GM06990 (cell line): ENCODE measurements around the gene ASTL.

Experiments used
- DNase-seq: peaks from one replicate; pipeline ENCODE4 v3.0.0-alpha.2; 2011; ENCODE audit not compliant: insufficient read length; ENCODE audit errors: extremely low read depth
- H3K27me3 ChIP-seq: replicated peaks from 2 replicates; pipeline ENCODE4 v1.6.0; 2011; ENCODE audit warnings: low read length; ENCODE audit not compliant: control insufficient read depth, insufficient read depth
- H3K36me3 ChIP-seq: 2 replicates; pipeline ENCODE4 v1.5.1; 2011; ENCODE audit warnings: low read length; ENCODE audit not compliant: control insufficient read depth, insufficient read depth
- H3K4me3 ChIP-seq: replicated peaks from 2 replicates; pipeline ENCODE4 v1.5.1; 2011; ENCODE audit warnings: low read depth, mild to moderate bottlenecking, control low read depth, low read length
- TF ChIP-seq, protein P1 (sequence below): IDR thresholded peaks from 2 replicates; pipeline ENCODE4 v1.5.1; 2011; ENCODE audit warnings: low read length, control low read depth, mild to moderate bottlenecking, inconsistent platforms; ENCODE audit not compliant: insufficient read depth, poor library complexity, severe bottlenecking

The ASTL gene

GRCh38 chr2:96153991-96154431, 15.7 kb upstream of the ASTL start:
- no peak for DNase-seq
- Histone ChIP-seq H3K27me3 (no peaks in the 10 kb centered on the region), H3K4me3 (no peak overlapping the region), H3K36me3 (no peaks in the 10 kb centered on the region)
- TF ChIP-seq, protein P1, sequence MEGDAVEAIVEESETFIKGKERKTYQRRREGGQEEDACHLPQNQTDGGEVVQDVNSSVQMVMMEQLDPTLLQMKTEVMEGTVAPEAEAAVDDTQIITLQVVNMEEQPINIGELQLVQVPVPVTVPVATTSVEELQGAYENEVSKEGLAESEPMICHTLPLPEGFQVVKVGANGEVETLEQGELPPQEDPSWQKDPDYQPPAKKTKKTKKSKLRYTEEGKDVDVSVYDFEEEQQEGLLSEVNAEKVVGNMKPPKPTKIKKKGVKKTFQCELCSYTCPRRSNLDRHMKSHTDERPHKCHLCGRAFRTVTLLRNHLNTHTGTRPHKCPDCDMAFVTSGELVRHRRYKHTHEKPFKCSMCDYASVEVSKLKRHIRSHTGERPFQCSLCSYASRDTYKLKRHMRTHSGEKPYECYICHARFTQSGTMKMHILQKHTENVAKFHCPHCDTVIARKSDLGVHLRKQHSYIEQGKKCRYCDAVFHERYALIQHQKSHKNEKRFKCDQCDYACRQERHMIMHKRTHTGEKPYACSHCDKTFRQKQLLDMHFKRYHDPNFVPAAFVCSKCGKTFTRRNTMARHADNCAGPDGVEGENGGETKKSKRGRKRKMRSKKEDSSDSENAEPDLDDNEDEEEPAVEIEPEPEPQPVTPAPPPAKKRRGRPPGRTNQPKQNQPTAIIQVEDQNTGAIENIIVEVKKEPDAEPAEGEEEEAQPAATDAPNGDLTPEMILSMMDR: peak; percentile 10

DNA sequence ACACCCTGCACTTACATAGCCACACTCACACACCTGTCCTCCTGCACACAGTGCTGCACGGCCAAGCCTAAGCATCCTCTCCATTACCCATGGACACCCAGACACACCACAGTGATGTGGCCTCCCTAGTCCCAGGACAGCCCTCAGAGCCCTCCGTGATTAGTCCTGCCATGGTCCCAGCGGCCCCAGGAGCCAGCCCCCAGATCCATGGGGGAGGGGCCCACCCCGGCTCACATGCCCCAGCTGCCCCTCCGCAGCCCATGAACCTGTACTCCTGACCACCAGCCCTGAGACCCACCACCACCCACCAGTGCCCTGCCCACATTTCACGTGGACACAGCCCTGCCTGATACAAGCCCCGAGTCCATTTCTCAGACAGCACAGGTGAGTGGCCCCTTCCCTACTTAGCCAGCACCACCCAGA, 15.0 kb upstream of the ASTL start:
- H3K36me3 ChIP-seq: no peaks in the 10 kb centered on the region
- TF ChIP-seq, protein P1: no peak
- H3K27me3 ChIP-seq: no peaks in the 10 kb centered on the region
- DNase-seq: no peak
- H3K4me3 ChIP-seq: no peak overlapping the region

DNA sequence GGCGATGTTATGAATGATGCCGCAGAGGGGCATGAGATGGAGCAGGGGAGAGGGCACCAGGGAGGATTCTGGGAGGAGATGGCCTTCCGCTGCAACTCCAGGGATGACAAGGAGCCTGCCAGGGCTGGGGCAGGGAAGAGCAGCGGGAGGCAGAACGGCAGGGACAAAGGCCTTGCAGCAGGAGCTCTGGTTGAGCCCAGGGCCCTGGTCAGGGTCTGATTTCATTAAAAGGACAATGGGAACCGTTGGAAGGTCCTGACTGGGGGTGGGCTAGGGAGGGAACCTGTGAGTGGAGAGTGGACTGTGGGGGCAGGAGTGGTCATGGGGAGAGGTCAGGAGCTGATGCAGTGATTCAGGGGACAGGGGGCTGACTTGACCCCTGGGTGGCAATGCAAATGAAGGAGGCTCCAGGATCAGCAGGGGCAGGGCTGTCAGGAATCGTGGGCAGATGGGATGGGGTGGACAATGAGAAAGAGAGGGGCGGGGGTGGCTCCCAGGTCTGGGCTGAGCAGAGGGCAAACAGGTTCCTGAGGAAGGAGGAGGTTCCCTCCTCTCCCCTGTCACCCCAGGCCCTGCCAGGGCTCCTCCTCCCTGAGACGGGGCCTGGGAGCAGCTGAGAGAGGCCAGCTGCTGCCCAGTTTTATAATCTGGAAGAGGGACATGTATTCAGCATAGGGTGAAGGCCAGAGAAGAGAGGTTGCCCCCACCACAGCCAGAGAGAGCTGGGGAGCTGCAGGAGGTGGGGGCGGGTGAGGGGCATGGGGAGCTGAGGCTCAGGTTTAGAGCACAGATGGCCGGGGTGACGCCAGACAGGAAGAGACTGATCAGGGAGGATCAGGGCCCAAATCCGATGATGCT, 14.2 kb upstream of the ASTL start:
- TF ChIP-seq, protein P1: no peak
- Histone ChIP-seq H3K27me3 (no peaks in the 10 kb centered on the region), H3K4me3 (no peak overlapping the region), H3K36me3 (no peaks in the 10 kb centered on the region)
- no peak for DNase-seq

DNA sequence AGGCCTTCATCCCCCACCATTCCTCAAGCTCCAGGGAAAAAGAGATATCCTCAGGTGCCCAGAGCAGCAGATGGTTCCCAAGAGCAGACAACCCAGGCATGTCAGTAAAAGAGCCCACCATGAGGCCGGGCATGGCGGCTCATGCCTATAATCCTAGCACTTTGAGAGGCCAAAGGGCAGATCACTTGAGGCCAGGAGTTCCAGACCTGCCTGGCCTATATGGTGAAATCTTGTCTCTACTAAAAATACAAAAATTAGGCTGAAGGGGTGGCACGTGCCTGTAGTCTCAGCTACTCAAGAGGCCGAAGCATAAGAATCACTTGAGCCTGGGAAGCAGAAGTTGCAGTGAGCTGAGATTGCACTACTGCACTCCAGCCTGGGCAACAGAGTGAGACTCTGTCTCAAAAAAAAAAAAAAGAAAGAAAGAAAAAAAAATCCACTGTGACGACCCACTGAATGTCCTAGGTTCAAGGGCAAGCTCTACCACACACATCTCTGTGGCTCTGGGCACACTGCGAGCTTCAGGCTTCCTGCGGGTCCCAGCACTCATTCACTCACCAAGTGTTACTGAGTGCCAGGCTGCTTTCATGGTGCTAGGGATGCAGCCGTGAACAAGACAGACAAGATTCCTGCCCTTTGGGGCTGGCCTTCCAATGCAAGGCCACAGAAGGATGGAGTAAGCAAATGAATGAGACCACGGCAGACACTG, 13.4 kb upstream of the ASTL start:
- H3K4me3 ChIP-seq: no peak overlapping the region
- H3K36me3 ChIP-seq: no peaks in the 10 kb centered on the region
- DNase-seq: no peak
- H3K27me3 ChIP-seq: no peaks in the 10 kb centered on the region
- TF ChIP-seq, protein P1: no peak

DNA sequence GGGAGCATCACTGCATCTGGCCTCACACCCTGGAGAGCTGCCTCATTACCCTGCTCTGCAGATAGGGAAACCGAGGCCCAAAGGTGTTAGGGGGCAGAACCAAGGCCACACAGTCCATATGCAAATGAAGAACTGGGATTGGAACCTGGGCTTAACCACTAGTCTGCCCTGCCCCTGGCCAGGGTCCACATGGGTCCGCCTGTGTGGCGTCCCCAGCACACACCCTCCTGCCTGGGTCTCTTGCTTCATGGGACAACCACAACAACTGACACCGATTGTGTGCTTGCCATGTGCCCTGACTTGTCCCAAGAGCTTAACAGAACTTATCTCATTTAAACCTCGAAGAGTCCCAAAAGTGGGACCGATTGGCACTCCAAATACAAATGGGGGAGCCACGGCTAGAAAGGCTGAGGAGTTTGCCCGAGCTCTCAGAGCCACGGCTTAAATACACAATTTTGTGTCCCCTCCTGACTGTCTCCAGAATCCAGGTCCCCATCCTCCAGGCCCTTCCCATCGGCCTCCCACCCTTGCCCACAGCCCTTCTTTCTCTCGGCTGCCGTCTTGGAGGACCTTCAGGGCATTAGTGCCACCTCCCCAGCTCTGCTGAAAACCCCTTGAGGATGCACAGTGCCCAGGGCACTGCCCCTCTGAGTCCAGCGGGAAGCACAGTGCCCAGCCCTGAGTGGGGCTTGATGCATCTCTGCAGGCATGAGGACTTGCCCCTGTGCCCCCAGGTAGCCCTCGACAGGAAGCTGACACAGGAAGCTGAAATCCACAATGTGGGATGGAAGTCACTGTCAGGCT, 12.7 kb upstream of the ASTL start:
- no peaks in the 10 kb centered on the region for H3K36me3 ChIP-seq
- no peaks in the 10 kb centered on the region for H3K27me3 ChIP-seq
- no peak for DNase-seq
- TF ChIP-seq, protein P1: no peak
- no peak overlapping the region for H3K4me3 ChIP-seq
